Testis (tissue), 3 donors: ENCODE data around the gene VCP. TPM values are rescaled to one million over a fixed set of nuclear protein-coding genes. Genes with fewer than 3 reads are reported as not detected.

Experiments
- DNase-seq: peaks from one replicate; pipeline ENCODE4 v3.0.0-alpha.2; 2019
- H3K27ac ChIP-seq, 2 donors: fragments of 200-600 bp; sonication (generic); one replicate each; pipeline ENCODE4 v1.5.1; 2019
- H3K27me3 ChIP-seq: fragments of 200-600 bp; sonication (generic); one replicate; pipeline ENCODE4 v1.5.1; 2019
- H3K36me3 ChIP-seq: fragments of 200-600 bp; sonication (generic); one replicate; pipeline ENCODE4 v1.5.1; 2017; ENCODE audit warnings: low read depth; ENCODE audit errors: missing control alignments
- H3K4me1 ChIP-seq: fragments of 200-600 bp; sonication (generic); one replicate; pipeline ENCODE4 v1.5.1; 2019
- H3K4me3 ChIP-seq, 2 donors: fragments of 200-600 bp; sonication (generic); one replicate each; pipeline ENCODE4 v1.5.1; 2017 to 2019
- H3K9me3 ChIP-seq: fragments of 200-600 bp; sonication (generic); one replicate; pipeline ENCODE4 v1.5.1; 2017
- CTCF ChIP-seq, 3 experiments: fragments of 450-650 bp in 2 of 3; fragments of 200-600 bp in 1 of 3; sonication (generic) in 1 of 3; IDR thresholded peaks; one replicate each; pipeline ENCODE4 v1.5.1; 2016 to 2019; ENCODE audit warnings: antibody characterized with exemption in 3 of 3, mild to moderate bottlenecking in 2 of 3, moderate library complexity in 1 of 3
- POLR2A ChIP-seq: fragments of 450-650 bp; IDR thresholded peaks from one replicate; pipeline ENCODE4 v1.6.1; 2017; ENCODE audit warnings: antibody characterized with exemption, mild to moderate bottlenecking, moderate library complexity
- WGBS, 2 donors: methylation state at CpG; one replicate each; pipeline ENCODE4 v1.1.5; 2018; 5-methylcytosine and 5-hydroxymethylcytosine counted together
- intact Hi-C: fragments of 100-400 bp; cut with DNase I; formaldehyde crosslinking; loops from one replicate; pipeline ENCODE4 v1.15.1; 2023; ENCODE audit warnings: low total_unique reads
- polyA plus RNA-seq: library from polyadenylated mRNA; stranded (reverse); fragments of 350-450 nt; fragmentation: Illumina TruSeq; extraction: RNeasy Lipid Tissue Mini Kit (QIAGEN cat#74804); gene quantifications from one replicate; pipeline ENCODE4 v1.2.3, GENCODE V29; 2014; ENCODE audit warnings: low read depth, low replicate concordance; ENCODE audit not compliant: insufficient read depth
- total RNA-seq, 2 donors: library from RNA; depleted of rRNA; stranded (reverse); fragments of >200 nt; gene quantifications; one replicate each; pipeline ENCODE4 v1.2.3, GENCODE V29; 2016

The VCP gene
- total and polyA plus RNA-seq, 3 donors from 2014 or later = 171 to 229 (median 186) TPM

GRCh38 chr9:35044071-35044470 lies 28.4 kb downstream of the VCP start:
- no peak overlapping the region for H3K4me3 ChIP-seq
- no peaks in the 10 kb centered on the region for H3K9me3 ChIP-seq
- no peak overlapping the region for H3K27ac ChIP-seq
- DNase-seq = no peak
- 83 to 85% methylated on average over 3 of the region's 3 CpGs for WGBS, 2 donors
- intact Hi-C loops = no loop called here
- TF ChIP-seq POLR2A (no peak), CTCF (IDR thresholded peaks at IDR 0.05) (no peak)
- no peaks in the 10 kb centered on the region for H3K36me3 ChIP-seq
- H3K4me1 ChIP-seq = no peaks in the 10 kb centered on the region
- H3K27me3 ChIP-seq = no peaks in the 10 kb centered on the region

- no peaks in the 10 kb centered on the region for H3K36me3 ChIP-seq
Measured at GRCh38 chr9:35042891-35043545, 29.4 kb downstream of the VCP start.

GRCh38 chr9:35042081-35042604 lies 30.3 kb downstream of the VCP start:
- Histone ChIP-seq H3K4me3 (no peak overlapping the region), H3K36me3 (no peaks in the 10 kb centered on the region), H3K27me3 (no peaks in the 10 kb centered on the region), H3K9me3 (no peaks in the 10 kb centered on the region), H3K27ac (no peak overlapping the region), H3K4me1 (no peaks in the 10 kb centered on the region)
- WGBS, 2 donors = 91 to 100% methylated on average over 3 of the region's 3 CpGs
- intact Hi-C loops = no loop called here
- TF ChIP-seq CTCF (IDR thresholded peaks at IDR 0.05) (no peak), POLR2A (no peak)
- no peak for DNase-seq

More at GRCh38 chr9:35042891-35043545, 29.4 kb downstream of the VCP start:
- TF ChIP-seq CTCF (IDR thresholded peaks at IDR 0.05) = no peak
- TF ChIP-seq POLR2A = no peak
- Histone ChIP-seq H3K27ac (no peak overlapping the region), H3K4me3 (no peak overlapping the region), H3K9me3 (no peaks in the 10 kb centered on the region), H3K4me1 (no peaks in the 10 kb centered on the region), H3K27me3 (no peaks in the 10 kb centered on the region)
- WGBS, 2 donors = 91 to 95% methylated on average over 6 of the region's 6 CpGs
- intact Hi-C loops = no loop called here
- DNase-seq = no peak

- WGBS, 2 donors = 36 to 44% methylated on average over 42 to 48 of the region's 48 CpGs
- peak; percentile 45 for DNase-seq
- no peaks in the 10 kb centered on the region for H3K9me3 ChIP-seq
- peak overlapping the region; percentile 38 to 43 for H3K4me3 ChIP-seq
- TF ChIP-seq CTCF (IDR thresholded peaks at IDR 0.05) (no peak), POLR2A (no peak)
- H3K27ac ChIP-seq = no peak overlapping the region
- H3K4me1 ChIP-seq = no peaks in the 10 kb centered on the region
- H3K36me3 ChIP-seq = no peaks in the 10 kb centered on the region
- no peaks in the 10 kb centered on the region for H3K27me3 ChIP-seq
- intact Hi-C loops = no loop called here
Measured at GRCh38 chr9:35035851-35036701, 36.3 kb downstream of the VCP start.
